D341Med (cell line): ENCODE results near the gene CENPU.
"Not testable (repeated sequence)": the region's sequence is repeated elsewhere in the genome, so short reads cannot be mapped to it uniquely, and the experiment has no call there.

Source experiments
- DNase-seq: peaks from one replicate; pipeline ENCODE4 v3.0.0; 2012; ENCODE audit warnings: low spot score

Gene CENPU

GRCh38 chr4:184664445-184665210, 69.3 kb downstream of the CENPU start:
- peak; percentile 52 for DNase-seq

- DNase-seq, result no peak
Measured at GRCh38 chr4:184662236-184662635, 71.7 kb downstream of the CENPU start.

GRCh38 chr4:184660978-184661377, 72.9 kb downstream of the CENPU start:
- no peak for DNase-seq

GRCh38 chr4:184657820-184658219, 76.1 kb downstream of the CENPU start:
- DNase-seq, result not testable (repeated sequence)

GRCh38 chr4:184657144-184657543, 76.8 kb downstream of the CENPU start:
- DNase-seq, result no peak

GRCh38 chr4:184655889-184656869, 77.7 kb downstream of the CENPU start:
- DNase-seq, result no peak

GRCh38 chr4:184653650-184654049, 80.2 kb downstream of the CENPU start:
- DNase-seq, result no peak

GRCh38 chr4:184652681-184653080, 81.2 kb downstream of the CENPU start:
- DNase-seq, result not testable (repeated sequence)

- DNase-seq, result no peak
Measured at GRCh38 chr4:184651899-184652298, 82.0 kb downstream of the CENPU start.

GRCh38 chr4:184649971-184650855, 83.7 kb downstream of the CENPU start:
- peak; percentile 46 for DNase-seq

- peak; percentile 97 for DNase-seq
Measured at GRCh38 chr4:184649026-184649970, 84.6 kb downstream of the CENPU start, which contains the start of the genes CASP3 and PRIMPOL. TSS of gene CASP3 (minus strand) at chr4:184649447. CDS start at chr4:184638453, 10,994 bp downstream. TSS of gene PRIMPOL (plus strand) at chr4:184649738. CDS start at chr4:184657141, 7,403 bp downstream.

GRCh38 chr4:184648313-184649025, 85.4 kb downstream of the CENPU start:
- DNase-seq, result peak; percentile 69

GRCh38 chr4:184648054-184648312, 85.9 kb downstream of the CENPU start:
- no peak for DNase-seq

- DNase-seq, result no peak
Measured at GRCh38 chr4:184647266-184648053, 86.4 kb downstream of the CENPU start.

GRCh38 chr4:184645904-184646610, 87.8 kb downstream of the CENPU start:
- DNase-seq, result no peak

- DNase-seq, result no peak
Measured at GRCh38 chr4:184644553-184645307, 89.2 kb downstream of the CENPU start.
